Ishikawa (cell line): Measurements from ENCODE around the gene RHBDF2.
A peak's percentile ranks its signal among the peaks of the same experiment; 100 is the strongest.

Source experiments
- CEBPB ChIP-seq: IDR thresholded peaks from 2 replicates; pipeline ENCODE4 v1.6.1; 2012
- CREB1 ChIP-seq: IDR thresholded peaks from 2 replicates; pipeline ENCODE4 v1.6.1; 2012; ENCODE audit warnings: low read depth
- EP300 ChIP-seq: IDR thresholded peaks from 2 replicates; pipeline ENCODE4 v1.6.1; 2012; ENCODE audit warnings: borderline replicate concordance
- NFIC ChIP-seq: IDR thresholded peaks from 2 replicates; pipeline ENCODE4 v1.6.1; 2012
- RAD21 ChIP-seq: IDR thresholded peaks from 2 replicates; pipeline ENCODE4 v1.6.1; 2012; ENCODE audit warnings: low read depth
- ZBTB7A ChIP-seq: IDR thresholded peaks from 2 replicates; pipeline ENCODE4 v1.6.1; 2012; ENCODE audit warnings: low read depth
- TF ChIP-seq, protein P1 (sequence below): IDR thresholded peaks from 2 replicates; pipeline ENCODE4 v1.6.1; 2012

GRCh38 chr17:76452660-76453430 lies 48.4 kb downstream of the RHBDF2 start, which contains the start of gene UBE2O:
- TF ChIP-seq CEBPB (no peak), RAD21 (no peak), EP300 (no peak), CREB1 (peak; percentile 70), ZBTB7A (no peak), NFIC (no peak)
- TF ChIP-seq, protein P1, sequence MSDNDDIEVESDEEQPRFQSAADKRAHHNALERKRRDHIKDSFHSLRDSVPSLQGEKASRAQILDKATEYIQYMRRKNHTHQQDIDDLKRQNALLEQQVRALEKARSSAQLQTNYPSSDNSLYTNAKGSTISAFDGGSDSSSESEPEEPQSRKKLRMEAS = peak; percentile 41; the same call in 1 of the 2 replicates
